Measurements from ENCODE around the gene CDYL.
"Not testable (repeated sequence)": the region's sequence is repeated elsewhere in the genome, so short reads cannot be mapped to it uniquely, and the experiment has no call there.

CDYL gene

GRCh38 chr6:4820704-4821276, 44.6 kb downstream of the CDYL start:
- no peak overlapping the region for H3K4me3 ChIP-seq (replicated peaks; ENCODE audit: low read depth, low read length)
- DNase-seq (ENCODE audit: extremely low read depth, low read depth): peak; percentile 66
- TF ChIP-seq CTCF (IDR thresholded peaks at IDR 0.05; ENCODE audit: low read depth, low read length, missing control alignments): no peak

GRCh38 chr6:4822476-4822875, 46.3 kb downstream of the CDYL start:
- no peak for DNase-seq (ENCODE audit: extremely low read depth, low read depth)
- TF ChIP-seq CTCF (IDR thresholded peaks at IDR 0.05; ENCODE audit: low read depth, low read length, missing control alignments): no peak
- no peak overlapping the region for H3K4me3 ChIP-seq (replicated peaks; ENCODE audit: low read depth, low read length)

GRCh38 chr6:4828187-4828698, 52.0 kb downstream of the CDYL start:
- no peak for DNase-seq (ENCODE audit: extremely low read depth, low read depth)
- no peak overlapping the region for H3K4me3 ChIP-seq (replicated peaks; ENCODE audit: low read depth, low read length)
- TF ChIP-seq CTCF (IDR thresholded peaks at IDR 0.05; ENCODE audit: low read depth, low read length, missing control alignments): no peak

- TF ChIP-seq CTCF (IDR thresholded peaks at IDR 0.05; ENCODE audit: low read depth, low read length, missing control alignments): no peak
- DNase-seq (ENCODE audit: extremely low read depth, low read depth): no peak
- H3K4me3 ChIP-seq (replicated peaks; ENCODE audit: low read depth, low read length): no peak overlapping the region
Measured at GRCh38 chr6:4829089-4829488, 52.9 kb downstream of the CDYL start.

GRCh38 chr6:4835540-4835939, 59.3 kb downstream of the CDYL start:
- not testable (repeated sequence) for H3K4me3 ChIP-seq (replicated peaks; ENCODE audit: low read depth, low read length); DNase-seq (ENCODE audit: extremely low read depth, low read depth)

GRCh38 chr6:4840169-4840568, 64.0 kb downstream of the CDYL start:
- H3K4me3 ChIP-seq (replicated peaks; ENCODE audit: low read depth, low read length): no peak overlapping the region
- DNase-seq (ENCODE audit: extremely low read depth, low read depth): no peak
- no peak for TF ChIP-seq CTCF (IDR thresholded peaks at IDR 0.05; ENCODE audit: low read depth, low read length, missing control alignments)

GRCh38 chr6:4844108-4844507, 67.9 kb downstream of the CDYL start:
- DNase-seq (ENCODE audit: extremely low read depth, low read depth): no peak
- no peak overlapping the region for H3K4me3 ChIP-seq (replicated peaks; ENCODE audit: low read depth, low read length)
- peak; percentile 43 for TF ChIP-seq CTCF (IDR thresholded peaks at IDR 0.05; ENCODE audit: low read depth, low read length, missing control alignments)
